HepG2 (cell line): Measurements from ENCODE around the gene GRIP1. TPM values are rescaled to one million over a fixed set of nuclear protein-coding genes. Genes with fewer than 3 reads are reported as not detected.

ENCODE experiments used
- ATAC-seq: fragments of 200-7000 bp; cut with Tn5 transposase; 3 replicates; pipeline ENCODE4 v1.9.1; 2020; ENCODE audit warnings: mild to moderate bottlenecking, moderate library complexity
- BruUV-seq: library from RNA; stranded (reverse); fragments of 400-500 nt; replicated peaks from 2 replicates; lab custom pipeline; 2021; lab: Mats Ljungman, UMichigan
- CTCF ChIA-PET: fragments of 300-600 bp; formaldehyde crosslinking; extraction: SDS; loops from one replicate; lab custom pipeline; 2021; ENCODE audit warnings: low total read pairs, inconsistent platforms, low intra/inter-chr PET ratio; lab: Yijun Ruan, JAX
- POLR2A ChIA-PET: fragments of 350-600 bp; sonication (Branson Sonifier 250); formaldehyde crosslinking; loops from one replicate; lab custom pipeline; 2020; ENCODE audit warnings: antibody characterized with exemption, inconsistent platforms; lab: Yijun Ruan, JAX
- DNase-seq: peaks from one replicate; pipeline ENCODE4 v3.0.0-alpha.2; 2015; ENCODE audit warnings: low spot score
- FAIRE-seq: peaks from 3 replicates; lab custom pipeline; 2011; peaks lifted over from hg19 to GRCh38; lab: Jason Lieb, UNC
- H2AFZ ChIP-seq: one replicate; pipeline ENCODE4 v1.6.1; 2011; ENCODE audit warnings: low read length, inconsistent platforms
- H3K27ac ChIP-seq: fragments of 300-600 bp; 3 replicates; pipeline ENCODE4 v1.8.0; 2011; ENCODE audit warnings: mixed run types, mild to moderate bottlenecking, mixed read lengths, low read length, inconsistent platforms; ENCODE audit not compliant: insufficient read depth; ENCODE audit errors: extremely low read length
- H3K27me3 ChIP-seq, 2 experiments: fragments of 200-600 bp in 1 of 2; 2 replicates in 1 of 2; 3 replicates in 1 of 2; pipeline versions ENCODE4 v1.6.0 to v1.8.0; 2011; ENCODE audit warnings: low read length in 2 of 2, mild to moderate bottlenecking in 2 of 2, moderate library complexity in 2 of 2, inconsistent platforms in 1 of 2; ENCODE audit not compliant: insufficient read depth in 2 of 2, control insufficient read depth in 1 of 2
- H3K36me3 ChIP-seq, 2 experiments: fragments of 200-600 bp in 1 of 2; replicated peaks in 1 of 2; 2 replicates in 1 of 2; 3 replicates in 1 of 2; pipeline versions ENCODE4 v1.5.1 to v1.8.0; 2011; ENCODE audit warnings: low read length in 2 of 2, inconsistent platforms in 1 of 2; ENCODE audit not compliant: insufficient read depth in 2 of 2, control insufficient read depth in 1 of 2
- H3K4me1 ChIP-seq: 2 replicates; pipeline ENCODE4 v1.5.1; 2012; ENCODE audit warnings: low read length, inconsistent platforms; ENCODE audit not compliant: insufficient read depth
- H3K4me2 ChIP-seq: 2 replicates; pipeline ENCODE4 v1.6.0; 2011; ENCODE audit warnings: low read depth, low read length, inconsistent platforms
- H3K4me3 ChIP-seq, 3 experiments: fragments of 200-600 bp in 1 of 3; sonication (generic), shearing (Covaris generic) in 1 of 3; replicated peaks in 1 of 3; 2 replicates each; pipeline ENCODE4 v1.5.1; 2011 to 2016; ENCODE audit warnings: low read length in 3 of 3, inconsistent platforms in 2 of 3, low read depth in 2 of 3, mild to moderate bottlenecking in 2 of 3, control low read depth in 1 of 3, mixed read lengths in 1 of 3; ENCODE audit not compliant: insufficient read depth in 1 of 3
- H3K79me2 ChIP-seq: one replicate; pipeline ENCODE4 v1.6.1; 2011; ENCODE audit warnings: low read length, inconsistent platforms; ENCODE audit not compliant: insufficient read depth
- H3K9ac ChIP-seq: 2 replicates; pipeline ENCODE4 v1.6.0; 2011; ENCODE audit warnings: mild to moderate bottlenecking, low read depth, low read length, inconsistent platforms; ENCODE audit not compliant: insufficient read depth
- H3K9me3 ChIP-seq: 2 replicates; pipeline ENCODE4 v1.5.1; 2012; ENCODE audit warnings: mild to moderate bottlenecking, low read length
- H4K20me1 ChIP-seq: 2 replicates; pipeline ENCODE4 v1.6.0; 2011; ENCODE audit warnings: inconsistent platforms, mild to moderate bottlenecking, low read length, moderate library complexity; ENCODE audit not compliant: insufficient read depth
- CSRNP2 ChIP-seq: sonication (generic); formaldehyde crosslinking; conservative IDR thresholded peaks from 2 replicates; pipeline ENCODE4 v1.8.0; 2022; ENCODE audit warnings: low read depth, missing genetic modification reagents
- FOXA3 ChIP-seq: IDR thresholded peaks from 2 replicates; pipeline ENCODE4 v1.6.1; 2016; ENCODE audit warnings: missing genetic modification reagents, missing compliant biosample characterization
- FOXP4 ChIP-seq: sonication (generic); formaldehyde crosslinking; IDR thresholded peaks from 2 replicates; pipeline ENCODE4 v1.4.0; 2020; ENCODE audit warnings: missing genetic modification reagents
- HOXA5 ChIP-seq: sonication (generic); formaldehyde crosslinking; IDR thresholded peaks from 2 replicates; pipeline ENCODE4 v1.4.0; 2020; ENCODE audit warnings: missing genetic modification reagents
- IRF2 ChIP-seq: IDR thresholded peaks from 2 replicates; pipeline ENCODE4 v1.6.1; 2018; ENCODE audit warnings: missing genetic modification reagents, missing compliant biosample characterization
- IRX3 ChIP-seq: sonication (generic); formaldehyde crosslinking; IDR thresholded peaks from 2 replicates; pipeline ENCODE4 v1.8.1; 2023; ENCODE audit warnings: mild to moderate bottlenecking, low read depth, missing genetic modification reagents, borderline replicate concordance
- KLF12 ChIP-seq: sonication (generic); formaldehyde crosslinking; IDR thresholded peaks from 2 replicates; pipeline ENCODE4 v1.4.0; 2020; ENCODE audit warnings: missing genetic modification reagents, borderline replicate concordance
- RAD21 ChIP-seq: fragments of 450-650 bp; formaldehyde crosslinking; IDR thresholded peaks from 2 replicates; pipeline ENCODE4 v1.5.0; 2020; ENCODE audit warnings: mild to moderate bottlenecking
- SAP130 ChIP-seq: IDR thresholded peaks from 2 replicates; pipeline ENCODE4 v1.6.1; 2016; ENCODE audit warnings: low read depth
- STAG1 ChIP-seq: sonication (generic); formaldehyde crosslinking; IDR thresholded peaks from 2 replicates; pipeline ENCODE4 v1.4.0; 2020; ENCODE audit warnings: missing genetic modification reagents
- SUZ12 ChIP-seq: fragments of 150-350 bp; IDR thresholded peaks from 2 replicates; pipeline ENCODE4 v1.6.1; 2014; ENCODE audit warnings: low read depth, low read length
- U2AF1 ChIP-seq: fragments of 200-400 bp; formaldehyde crosslinking; optimal IDR thresholded peaks from 2 replicates; pipeline ENCODE3; 2017; ENCODE audit warnings: mild to moderate bottlenecking, low read depth, low read length
- ZNF275 ChIP-seq: sonication (generic); formaldehyde crosslinking; IDR thresholded peaks from 2 replicates; pipeline ENCODE4 v1.8.0; 2022; ENCODE audit warnings: missing genetic modification reagents, mild to moderate bottlenecking, inconsistent platforms, borderline replicate concordance
- ZNF543 ChIP-seq: sonication (generic); formaldehyde crosslinking; IDR thresholded peaks from 2 replicates; pipeline ENCODE4 v1.4.0; 2020; ENCODE audit warnings: mild to moderate bottlenecking, missing genetic modification reagents
- ZNF678 ChIP-seq: sonication (generic); formaldehyde crosslinking; IDR thresholded peaks from 2 replicates; pipeline ENCODE4 v1.4.0; 2020; ENCODE audit warnings: mild to moderate bottlenecking, missing genetic modification reagents
- ZNF704 ChIP-seq: sonication (generic); formaldehyde crosslinking; IDR thresholded peaks from 2 replicates; pipeline ENCODE4 v1.8.1; 2023; ENCODE audit warnings: mild to moderate bottlenecking, inconsistent platforms, moderate library complexity, missing genetic modification reagents, borderline replicate concordance
- WGBS: methylation state at CpG from one replicate; pipeline ENCODE4 v1.1.6; 2017; ENCODE audit warnings: low lambda C conversion rate; 5-methylcytosine and 5-hydroxymethylcytosine counted together
- in situ Hi-C: cut with HindIII; loops from 2 replicates; pipeline ENCODE4 v1.10.0; 2017; ENCODE audit warnings: low pct_unique_long_range_greater_than_20kb; ENCODE audit not compliant: extremely low pct_ligation_motif_present
- intact Hi-C: fragments of 100-400 bp; cut with micrococcal nuclease; formaldehyde crosslinking; loops from one replicate; pipeline ENCODE4 v1.10.0; 2022; ENCODE audit not compliant: unreplicated experiment
- polyA plus RNA-seq, 8 experiments: library from polyadenylated mRNA; depleted of rRNA in 3 of 8; stranded (reverse) in 7 of 8; unstranded in 1 of 8; fragments of >200 nt; fragmentation: Illumina TruSeq in 4 of 8; extraction: Trizol in 4 of 8; gene quantifications; 2 replicates each; pipeline versions ENCODE4 v1.2.1 to v1.2.3, GENCODE V29; 2011 to 2016; ENCODE audit warnings: low read depth in 4 of 8, missing spikeins in 1 of 8, mixed read lengths in 1 of 8; ENCODE audit not compliant: insufficient read depth in 1 of 8
- total RNA-seq, 5 experiments: library from RNA; depleted of rRNA; stranded (reverse); fragments of >200 nt; fragmentation: Illumina TruSeq; extraction: Trizol; gene quantifications; 2 replicates each; pipeline ENCODE4 v1.2.3, GENCODE V29; 2016; ENCODE audit warnings: low read depth in 1 of 5

Gene GRIP1
- total and polyA plus RNA-seq, 2 of the 13 experiments (the other 11 are each of a cell fraction or from before 2014, with no cell fraction given), result not detected

- TF ChIP-seq ZNF543 (CRISPR knock-in tag) (no peak), IRF2 (CRISPR knock-in tag) (no peak), RAD21 (CRISPR knock-in tag) (no peak), STAG1 (no peak), SUZ12 (no peak), FOXA3 (no peak), KLF12 (no peak), HOXA5 (CRISPR knock-in tag) (no peak), ZNF678 (CRISPR knock-in tag) (no peak), IRX3 (CRISPR knock-in tag) (no peak), U2AF1 (no peak), ZNF704 (no peak), CSRNP2 (CRISPR knock-in tag) (no peak), ZNF275 (CRISPR knock-in tag) (no peak), FOXP4 (no peak), SAP130 (CRISPR knock-in tag) (no peak)
- WGBS, result 6% methylated on average over 6 of the region's 6 CpGs
- H3K9ac ChIP-seq, result no peak overlapping the region
- H3K27me3 ChIP-seq, result no peaks in the 10 kb centered on the region; a peak in 1 of 5 replicates
- no peak overlapping the region for H3K27ac ChIP-seq
- DNase-seq (no peak), FAIRE-seq (no peak), ATAC-seq (no peak)
- intact Hi-C loops (no loop called here), in situ Hi-C loops (no loop called here)
- ChIA-PET POLR2A (no interaction called here), CTCF (no interaction called here)
- no peak overlapping the region for H3K4me2 ChIP-seq
- H3K9me3 ChIP-seq, result no peaks in the 10 kb centered on the region
- no TSS peak for BruUV-seq
- no peaks in the 10 kb centered on the region for H3K79me2 ChIP-seq
- H3K36me3 ChIP-seq, result no peaks in the 10 kb centered on the region
- no peaks in the 10 kb centered on the region for H3K4me1 ChIP-seq
- H2AFZ ChIP-seq, result no peak overlapping the region
- no peaks in the 10 kb centered on the region for H4K20me1 ChIP-seq
- no peak overlapping the region for H3K4me3 ChIP-seq
Measured at GRCh38 chr12:66441905-66442559, 236.8 kb downstream of the GRIP1 start.
